ENCODE measurements around the gene TRIM65. TPM values are rescaled to one million over a fixed set of nuclear protein-coding genes. Genes with fewer than 3 reads are reported as not detected.
A peak's percentile ranks its signal among the peaks of the same experiment; 100 is the strongest.

TRIM65 gene
- total and polyA plus RNA-seq, 2 of the 13 experiments (the other 11 are each of a cell fraction or from before 2014, with no cell fraction given): 10.3 to 22.4 TPM

DNA sequence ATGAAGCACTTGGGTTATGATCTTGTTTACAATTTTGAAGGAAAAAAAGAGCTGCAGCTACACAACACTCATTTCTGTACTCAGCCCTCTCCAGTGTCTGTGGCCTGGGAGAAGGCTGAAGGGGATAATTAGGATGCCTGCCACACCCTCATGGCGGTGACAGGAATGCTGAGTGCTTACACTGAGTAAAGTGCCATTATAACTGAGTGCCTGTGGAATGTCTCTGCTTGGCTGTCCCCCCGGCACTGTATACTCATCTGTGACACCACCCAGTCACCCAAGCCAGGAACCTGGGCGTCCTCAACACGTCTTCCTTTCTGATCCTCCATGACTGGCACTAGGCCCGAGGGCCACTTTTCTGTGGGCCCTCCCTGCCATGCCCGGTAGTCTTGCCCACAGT, 11.4 kb upstream of the TRIM65 start:
- ChIA-PET CTCF (ENCODE audit: low intra/inter-chr PET ratio, low total read pairs) (no interaction called here), POLR2A (no interaction called here)
- BruUV-seq (replicated peaks): no TSS peak
- 51% methylated on average over 6 of the region's 6 CpGs for WGBS (ENCODE audit: low lambda C conversion rate)
- H3K36me3 ChIP-seq (replicated peaks in 1 of 2; ENCODE audit: control insufficient read depth in 1 of 2, insufficient read depth in 2 of 2, low read length in 2 of 2): 0 out of 5 replicates have a peak, but pooled peaks cover 0 to under 1% of the 10 kb centered on the region in 2 experiments
- in situ Hi-C loops (cut with HindIII; ENCODE audit: extremely low pct_ligation_motif_present, low pct_unique_long_range_greater_than_20kb): loop anchor here (5.0 kb wide), 1 partner anchor 99 kb away; no protein-coding TSS in a partner anchor
- no peak for DNase-seq (ENCODE audit: low spot score)
- H2AFZ ChIP-seq (ENCODE audit: low read length): no peak overlapping the region
- H3K79me2 ChIP-seq (ENCODE audit: insufficient read depth, low read length): peaks cover 12% of the 10 kb centered on the region
- no peak overlapping the region for H3K4me2 ChIP-seq (ENCODE audit: low read depth, low read length)
- no peak overlapping the region for H3K27ac ChIP-seq (ENCODE audit: extremely low read length, insufficient read depth, low read length)
- TF ChIP-seq JUND (CRISPR knock-in tag; IDR thresholded peaks at IDR 0.05): no peak
- H3K4me3 ChIP-seq (replicated peaks in 1 of 3; ENCODE audit: insufficient read depth in 1 of 3, low read depth in 2 of 3, low read length in 3 of 3): no peak overlapping the region
- no peak for FAIRE-seq
- no peaks in the 10 kb centered on the region for H3K9me3 ChIP-seq (ENCODE audit: low read length)
- no peak overlapping the region for H3K9ac ChIP-seq (ENCODE audit: insufficient read depth, low read depth, low read length)
- H3K4me1 ChIP-seq (ENCODE audit: insufficient read depth, low read length): peaks cover 32% of the 10 kb centered on the region
- ATAC-seq: no peak
- intact Hi-C loops (cut with micrococcal nuclease; ENCODE audit: unreplicated experiment): no loop called here
- H3K27me3 ChIP-seq (ENCODE audit: control insufficient read depth in 1 of 2, insufficient read depth in 2 of 2, low read length in 2 of 2): no peaks in the 10 kb centered on the region; a peak in 1 of 5 replicates
- H4K20me1 ChIP-seq (ENCODE audit: insufficient read depth, low read length): no peaks in the 10 kb centered on the region

DNA sequence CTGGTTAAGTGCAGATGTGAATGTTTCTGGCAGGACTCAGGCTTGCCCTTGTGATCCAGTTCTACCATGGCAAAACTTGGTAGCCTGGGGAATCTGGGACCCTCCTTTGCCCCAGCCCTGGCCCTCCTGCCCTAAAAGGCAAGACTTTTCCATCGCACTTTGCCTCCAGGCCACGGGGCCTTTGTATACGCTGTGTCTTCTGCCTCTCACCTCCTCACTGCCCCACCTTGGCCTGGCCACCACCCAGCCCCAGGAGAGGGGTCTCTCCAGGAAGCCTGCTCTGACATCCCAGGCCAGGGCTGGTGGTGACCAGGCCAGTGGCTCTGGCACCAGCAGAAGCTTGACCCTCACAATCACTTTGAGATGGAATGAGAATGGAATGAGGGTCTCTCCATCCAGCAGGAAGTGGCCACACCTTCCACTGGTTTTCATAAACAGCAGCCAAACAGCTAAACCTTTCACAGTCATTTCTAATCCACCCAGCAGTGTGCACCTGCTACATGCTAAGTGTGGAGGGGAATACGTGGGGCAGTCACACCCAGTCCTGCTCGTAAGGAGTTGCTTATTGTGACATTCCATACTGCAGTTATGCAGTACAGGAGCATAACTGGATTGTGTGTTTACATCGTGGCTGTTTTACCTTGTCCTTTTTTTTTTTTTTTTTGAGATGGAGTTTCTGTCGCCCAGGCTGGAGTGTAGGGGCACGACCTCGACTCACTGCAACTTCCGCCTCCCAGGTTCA, 9.6 kb upstream of the TRIM65 start:
- DNase-seq (ENCODE audit: low spot score) (no peak), ATAC-seq (no peak), FAIRE-seq (no peak)
- in situ Hi-C loops (cut with HindIII; ENCODE audit: extremely low pct_ligation_motif_present, low pct_unique_long_range_greater_than_20kb) (loop anchor here (5.0 kb wide), 1 partner anchor 101 kb away; no protein-coding TSS in a partner anchor), intact Hi-C loops (cut with micrococcal nuclease; ENCODE audit: unreplicated experiment) (no loop called here)
- Histone ChIP-seq H2AFZ (ENCODE audit: low read length) (peak overlapping the region; percentile 78), H3K36me3 (replicated peaks in 1 of 2; ENCODE audit: control insufficient read depth in 1 of 2, insufficient read depth in 2 of 2, low read length in 2 of 2) (peaks cover 9 to 17% of the 10 kb centered on the region in 2 experiments), H3K9ac (ENCODE audit: insufficient read depth, low read depth, low read length) (peak overlapping the region; percentile 89), H3K4me3 (replicated peaks in 1 of 3; ENCODE audit: insufficient read depth in 1 of 3, low read depth in 2 of 3, low read length in 3 of 3) (peak overlapping the region; percentile 7 to 95 (median 11); a peak in 3 of 6 replicates), H3K9me3 (ENCODE audit: low read length) (no peaks in the 10 kb centered on the region), H3K4me1 (ENCODE audit: insufficient read depth, low read length) (peaks cover 44% of the 10 kb centered on the region), H3K79me2 (ENCODE audit: insufficient read depth, low read length) (peaks cover 19% of the 10 kb centered on the region), H3K4me2 (ENCODE audit: low read depth, low read length) (peak overlapping the region; percentile 96), H3K27me3 (ENCODE audit: control insufficient read depth in 1 of 2, insufficient read depth in 2 of 2, low read length in 2 of 2) (no peaks in the 10 kb centered on the region; a peak in 1 of 5 replicates), H3K27ac (ENCODE audit: extremely low read length, insufficient read depth, low read length) (no peak overlapping the region), H4K20me1 (ENCODE audit: insufficient read depth, low read length) (no peaks in the 10 kb centered on the region)
- ChIA-PET CTCF (ENCODE audit: low intra/inter-chr PET ratio, low total read pairs) (interaction anchor here (1.9 to 2.8 kb wide), 2 partner anchors 21 to 98 kb away, joined by 15 to 55 read pairs; no protein-coding TSS in a partner anchor), POLR2A (interaction anchor here (0.7 to 7.7 kb wide), 16 partner anchors 8 to 166 kb away, joined by 3 to 95 read pairs (median 11); partner anchors contain the start of genes ACOX1, CDK3, SRP68 and TEN1)
- no TSS peak for BruUV-seq (replicated peaks)
- 35% methylated on average over 10 of the region's 10 CpGs for WGBS (ENCODE audit: low lambda C conversion rate)
- peak; percentile 25; the same call in 1 of the 2 replicates for TF ChIP-seq ZNF350 (CRISPR knock-in tag; IDR thresholded peaks at IDR 0.05; ENCODE audit: borderline replicate concordance, low read depth)
- peak; percentile 15; the same call in 1 of the 2 replicates for TF ChIP-seq GABPB1 (CRISPR knock-in tag; IDR thresholded peaks at IDR 0.05)
- 0 out of 2 replicates have a peak, but pooled peaks have one; percentile 39 for TF ChIP-seq ZNF563 (CRISPR knock-in tag; IDR thresholded peaks at IDR 0.05)
- TF ChIP-seq ZNF253 (CRISPR knock-in tag; IDR thresholded peaks at IDR 0.05; ENCODE audit: borderline replicate concordance): 0 out of 2 replicates have a peak, but pooled peaks have one; percentile 17
- TF ChIP-seq, protein P1, sequence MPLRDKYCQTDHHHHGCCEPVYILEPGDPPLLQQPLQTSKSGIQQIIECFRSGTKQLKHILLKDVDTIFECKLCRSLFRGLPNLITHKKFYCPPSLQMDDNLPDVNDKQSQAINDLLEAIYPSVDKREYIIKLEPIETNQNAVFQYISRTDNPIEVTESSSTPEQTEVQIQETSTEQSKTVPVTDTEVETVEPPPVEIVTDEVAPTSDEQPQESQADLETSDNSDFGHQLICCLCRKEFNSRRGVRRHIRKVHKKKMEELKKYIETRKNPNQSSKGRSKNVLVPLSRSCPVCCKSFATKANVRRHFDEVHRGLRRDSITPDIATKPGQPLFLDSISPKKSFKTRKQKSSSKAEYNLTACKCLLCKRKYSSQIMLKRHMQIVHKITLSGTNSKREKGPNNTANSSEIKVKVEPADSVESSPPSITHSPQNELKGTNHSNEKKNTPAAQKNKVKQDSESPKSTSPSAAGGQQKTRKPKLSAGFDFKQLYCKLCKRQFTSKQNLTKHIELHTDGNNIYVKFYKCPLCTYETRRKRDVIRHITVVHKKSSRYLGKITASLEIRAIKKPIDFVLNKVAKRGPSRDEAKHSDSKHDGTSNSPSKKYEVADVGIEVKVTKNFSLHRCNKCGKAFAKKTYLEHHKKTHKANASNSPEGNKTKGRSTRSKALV (CRISPR knock-in tag; IDR thresholded peaks at IDR 0.05): 0 out of 2 replicates have a peak, but pooled peaks have one; percentile 25
- TF ChIP-seq, protein P2, sequence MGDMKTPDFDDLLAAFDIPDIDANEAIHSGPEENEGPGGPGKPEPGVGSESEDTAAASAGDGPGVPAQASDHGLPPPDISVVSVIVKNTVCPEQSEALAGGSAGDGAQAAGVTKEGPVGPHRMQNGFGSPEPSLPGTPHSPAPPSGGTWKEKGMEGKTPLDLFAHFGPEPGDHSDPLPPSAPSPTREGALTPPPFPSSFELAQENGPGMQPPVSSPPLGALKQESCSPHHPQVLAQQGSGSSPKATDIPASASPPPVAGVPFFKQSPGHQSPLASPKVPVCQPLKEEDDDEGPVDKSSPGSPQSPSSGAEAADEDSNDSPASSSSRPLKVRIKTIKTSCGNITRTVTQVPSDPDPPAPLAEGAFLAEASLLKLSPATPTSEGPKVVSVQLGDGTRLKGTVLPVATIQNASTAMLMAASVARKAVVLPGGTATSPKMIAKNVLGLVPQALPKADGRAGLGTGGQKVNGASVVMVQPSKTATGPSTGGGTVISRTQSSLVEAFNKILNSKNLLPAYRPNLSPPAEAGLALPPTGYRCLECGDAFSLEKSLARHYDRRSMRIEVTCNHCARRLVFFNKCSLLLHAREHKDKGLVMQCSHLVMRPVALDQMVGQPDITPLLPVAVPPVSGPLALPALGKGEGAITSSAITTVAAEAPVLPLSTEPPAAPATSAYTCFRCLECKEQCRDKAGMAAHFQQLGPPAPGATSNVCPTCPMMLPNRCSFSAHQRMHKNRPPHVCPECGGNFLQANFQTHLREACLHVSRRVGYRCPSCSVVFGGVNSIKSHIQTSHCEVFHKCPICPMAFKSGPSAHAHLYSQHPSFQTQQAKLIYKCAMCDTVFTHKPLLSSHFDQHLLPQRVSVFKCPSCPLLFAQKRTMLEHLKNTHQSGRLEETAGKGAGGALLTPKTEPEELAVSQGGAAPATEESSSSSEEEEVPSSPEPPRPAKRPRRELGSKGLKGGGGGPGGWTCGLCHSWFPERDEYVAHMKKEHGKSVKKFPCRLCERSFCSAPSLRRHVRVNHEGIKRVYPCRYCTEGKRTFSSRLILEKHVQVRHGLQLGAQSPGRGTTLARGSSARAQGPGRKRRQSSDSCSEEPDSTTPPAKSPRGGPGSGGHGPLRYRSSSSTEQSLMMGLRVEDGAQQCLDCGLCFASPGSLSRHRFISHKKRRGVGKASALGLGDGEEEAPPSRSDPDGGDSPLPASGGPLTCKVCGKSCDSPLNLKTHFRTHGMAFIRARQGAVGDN (CRISPR knock-in tag; IDR thresholded peaks at IDR 0.05): peak; percentile 64
- TF ChIP-seq ZNF33B (CRISPR knock-in tag; IDR thresholded peaks at IDR 0.05): peak; percentile 51; the same call in 1 of the 2 replicates
- TF ChIP-seq ZNF616 (CRISPR knock-in tag; IDR thresholded peaks at IDR 0.05; ENCODE audit: low read depth): no peak
- 0 out of 2 replicates have a peak, but pooled peaks have one; percentile 16 for TF ChIP-seq FOXO1 (CRISPR knock-in tag; IDR thresholded peaks at IDR 0.05)

Data from HepG2 (cell line).